H1 (cell line): Measurements from ENCODE around the gene SLC35B1. TPM values are rescaled to one million over a fixed set of nuclear protein-coding genes. Genes with fewer than 3 reads are reported as not detected.

ENCODE experiments used
- ATF3 ChIP-seq: IDR thresholded peaks from 2 replicates; pipeline ENCODE4 v1.6.1; 2011; ENCODE audit warnings: low read depth, mild to moderate bottlenecking, low read length; ENCODE audit not compliant: insufficient read depth
- CHD1 ChIP-seq: IDR thresholded peaks from 2 replicates; pipeline ENCODE4 v1.6.1; 2012; ENCODE audit warnings: low read depth, low read length, improper control_type of control experiment
- CTCF ChIP-seq, 3 experiments: IDR thresholded peaks; 1 replicate in 2 of 3; 2 replicates in 1 of 3; pipeline versions ENCODE4 v1.5.1 to v1.6.1; 2011; ENCODE audit warnings: low read length in 3 of 3, mild to moderate bottlenecking in 3 of 3, inconsistent platforms in 2 of 3, low read depth in 1 of 3, moderate library complexity in 1 of 3; ENCODE audit not compliant: insufficient read depth in 1 of 3; ENCODE audit errors: control extremely low read depth in 1 of 3
- EZH2 ChIP-seq: fragments of 200-600 bp; sonication (generic); IDR thresholded peaks from 2 replicates; pipeline ENCODE4 v1.7.1; 2012; ENCODE audit warnings: low read depth, mild to moderate bottlenecking, moderate library complexity, low read length, inconsistent platforms; ENCODE audit not compliant: severe bottlenecking
- GABPA ChIP-seq: IDR thresholded peaks from 2 replicates; pipeline ENCODE4 v1.6.1; 2011; ENCODE audit warnings: mild to moderate bottlenecking, low read length, moderate library complexity, borderline replicate concordance; ENCODE audit not compliant: insufficient read depth
- JUN ChIP-seq: IDR thresholded peaks from 2 replicates; pipeline ENCODE4 v1.6.1; 2011; ENCODE audit warnings: low read depth, mild to moderate bottlenecking, improper control_type of control experiment, low read length
- KDM5A ChIP-seq: fragments of 200-600 bp; IDR thresholded peaks from 2 replicates; pipeline ENCODE4 v1.7.1; 2012; ENCODE audit warnings: mild to moderate bottlenecking, low read length, inconsistent platforms, mixed read lengths
- NANOG ChIP-seq: IDR thresholded peaks from 2 replicates; pipeline ENCODE4 v1.6.1; 2011; ENCODE audit warnings: low read length, low read depth, mild to moderate bottlenecking, inconsistent platforms; ENCODE audit not compliant: insufficient read depth, poor library complexity, severe bottlenecking
- PHF8 ChIP-seq: fragments of 200-600 bp; sonication (generic); conservative IDR thresholded peaks from 2 replicates; pipeline ENCODE4 v1.7.1; 2012; ENCODE audit warnings: low read depth, mild to moderate bottlenecking, inconsistent platforms, low read length, moderate library complexity
- POU5F1 ChIP-seq: IDR thresholded peaks from 2 replicates; pipeline ENCODE4 v1.6.1; 2011; ENCODE audit warnings: low read depth, mild to moderate bottlenecking, low read length, moderate library complexity
- RAD21 ChIP-seq, 2 experiments: IDR thresholded peaks in 1 of 2; conservative IDR thresholded peaks in 1 of 2; 2 replicates each; pipeline ENCODE4 v1.6.1; 2011; ENCODE audit warnings: low read depth in 2 of 2, low read length in 2 of 2, improper control_type of control experiment in 1 of 2, inconsistent platforms in 1 of 2, mild to moderate bottlenecking in 1 of 2, moderate library complexity in 1 of 2
- RBBP5 ChIP-seq: IDR thresholded peaks from 2 replicates; pipeline ENCODE4 v1.7.1; 2012; ENCODE audit warnings: low read depth, mild to moderate bottlenecking, inconsistent platforms, low read length, moderate library complexity, borderline replicate concordance
- RFX5 ChIP-seq: IDR thresholded peaks from 2 replicates; pipeline ENCODE4 v1.6.1; 2011; ENCODE audit warnings: low read depth, low read length, improper control_type of control experiment, borderline replicate concordance
- RXRA ChIP-seq: IDR thresholded peaks from 2 replicates; pipeline ENCODE4 v1.6.1; 2011; ENCODE audit warnings: low read depth, mild to moderate bottlenecking, low read length, moderate library complexity; ENCODE audit not compliant: insufficient read depth
- SAP30 ChIP-seq: fragments of 300-600 bp; sonication (generic); IDR thresholded peaks from 2 replicates; pipeline ENCODE4 v1.7.1; 2012; ENCODE audit warnings: low read length, moderate library complexity, mild to moderate bottlenecking, inconsistent platforms; ENCODE audit not compliant: insufficient read depth, insufficient replicate concordance
- SIRT6 ChIP-seq: IDR thresholded peaks from one replicate; pipeline ENCODE4 v1.7.1; 2012; ENCODE audit warnings: low read length, inconsistent platforms
- TEAD4 ChIP-seq: IDR thresholded peaks from 2 replicates; pipeline ENCODE4 v1.6.1; 2012; ENCODE audit warnings: low read depth, low read length, inconsistent platforms, mixed read lengths
- YY1 ChIP-seq: IDR thresholded peaks from 2 replicates; pipeline ENCODE4 v1.6.1; 2011; ENCODE audit warnings: low read depth, mild to moderate bottlenecking, low read length
- polyA plus RNA-seq, 7 experiments: library from polyadenylated mRNA; depleted of rRNA in 3 of 7; stranded (reverse) in 5 of 7; unstranded in 2 of 7; fragments of >200 nt in 5 of 7; fragments of 200-250 nt in 2 of 7; gene quantifications; 1 replicate in 5 of 7; 2 replicates in 1 of 7; 4 replicates in 1 of 7; pipeline versions ENCODE4 v1.2.1 to v1.2.3, GENCODE V29; 2011 to 2013; ENCODE audit warnings: missing spikeins in 2 of 7, mixed read lengths in 2 of 7
- total RNA-seq: library from RNA; stranded (reverse); fragmentation: NEBNext Ultra II Directional; extraction: Animal tissue kit (Norgen Biotek cat#: 25700); gene quantifications from 2 replicates; pipeline ENCODE4 v1.2.1, GENCODE V29; 2021

The SLC35B1 gene
- total and polyA plus RNA-seq, 2 of the 8 experiments (the other 6 are each of a cell fraction or from before 2014, with no cell fraction given) = 56.5 to 87.7 TPM

- TF ChIP-seq EZH2 = no peak
- no peak for TF ChIP-seq TEAD4
- TF ChIP-seq RFX5 = no peak
- TF ChIP-seq PHF8 = peak; percentile 71
- TF ChIP-seq CTCF (IDR thresholded peaks at IDR 0.05; ENCODE audit: control extremely low read depth in 1 of 3, insufficient read depth in 1 of 3, low read depth in 1 of 3, low read length in 3 of 3) = no peak
- no peak for TF ChIP-seq SIRT6
- no peak for TF ChIP-seq NANOG
- TF ChIP-seq KDM5A = no peak
- no peak for TF ChIP-seq GABPA
- TF ChIP-seq ATF3 = 0 out of 2 replicates have a peak, but pooled peaks have one; percentile 14
- no peak for TF ChIP-seq POU5F1
- TF ChIP-seq RXRA = no peak
- no peak for TF ChIP-seq JUN
- TF ChIP-seq SAP30 = no peak
- TF ChIP-seq RAD21 (IDR thresholded peaks at IDR 0.05 in 1 of 2, conservative IDR thresholded peaks at IDR 0.05 in 1 of 2; ENCODE audit: low read depth in 2 of 2, low read length in 2 of 2) = no peak
- TF ChIP-seq RBBP5 = no peak
- TF ChIP-seq CHD1 = no peak
- TF ChIP-seq YY1 = no peak
These were observed 30.4 kb downstream of the SLC35B1 start (continued) for GRCh38 chr17:49677134-49677932.
